Subcutaneous abdominal adipose tissue (tissue), 5 donors: Measurements from ENCODE around the gene IFNL3.
"Not testable (repeated sequence)": the region's sequence is repeated elsewhere in the genome, so short reads cannot be mapped to it uniquely, and the experiment has no call there.

ENCODE experiments used
- H3K27ac ChIP-seq: one replicate; pipeline ENCODE4 v1.7.0; 2013; ENCODE audit warnings: low read depth, mild to moderate bottlenecking, inconsistent platforms, low read length, moderate library complexity
- H3K27me3 ChIP-seq, 5 donors: one replicate each; pipeline ENCODE4 v1.7.0; 2013; ENCODE audit warnings: low read length in 5 of 5, inconsistent platforms in 1 of 5; ENCODE audit not compliant: control insufficient read depth in 5 of 5, insufficient read depth in 4 of 5
- H3K36me3 ChIP-seq, 5 donors: one replicate each; pipeline ENCODE4 v1.7.0; 2013; ENCODE audit warnings: low read length in 5 of 5; ENCODE audit not compliant: control insufficient read depth in 5 of 5, insufficient read depth in 5 of 5
- H3K4me1 ChIP-seq, 5 donors: one replicate each; pipeline ENCODE4 v1.7.0; 2013; ENCODE audit warnings: low read length in 5 of 5, mild to moderate bottlenecking in 3 of 5, moderate library complexity in 1 of 5; ENCODE audit not compliant: control insufficient read depth in 5 of 5, insufficient read depth in 5 of 5
- H3K4me3 ChIP-seq, 5 donors: one replicate each; pipeline ENCODE4 v1.7.0; 2013; ENCODE audit warnings: low read length in 5 of 5, low read depth in 1 of 5
- H3K9ac ChIP-seq, 5 donors: one replicate each; pipeline ENCODE4 v1.7.0; 2013; ENCODE audit warnings: low read length in 5 of 5, mild to moderate bottlenecking in 4 of 5, moderate library complexity in 3 of 5
- H3K9me3 ChIP-seq, 5 donors: one replicate each; pipeline ENCODE4 v1.7.0; 2013; ENCODE audit warnings: low read length in 5 of 5; ENCODE audit not compliant: control insufficient read depth in 5 of 5
- donor health status: healthy.
- donor health status: healthy.
- donor health status: healthy.
- donor health status: healthy.
- donor health status: healthy.

The IFNL3 gene

DNA sequence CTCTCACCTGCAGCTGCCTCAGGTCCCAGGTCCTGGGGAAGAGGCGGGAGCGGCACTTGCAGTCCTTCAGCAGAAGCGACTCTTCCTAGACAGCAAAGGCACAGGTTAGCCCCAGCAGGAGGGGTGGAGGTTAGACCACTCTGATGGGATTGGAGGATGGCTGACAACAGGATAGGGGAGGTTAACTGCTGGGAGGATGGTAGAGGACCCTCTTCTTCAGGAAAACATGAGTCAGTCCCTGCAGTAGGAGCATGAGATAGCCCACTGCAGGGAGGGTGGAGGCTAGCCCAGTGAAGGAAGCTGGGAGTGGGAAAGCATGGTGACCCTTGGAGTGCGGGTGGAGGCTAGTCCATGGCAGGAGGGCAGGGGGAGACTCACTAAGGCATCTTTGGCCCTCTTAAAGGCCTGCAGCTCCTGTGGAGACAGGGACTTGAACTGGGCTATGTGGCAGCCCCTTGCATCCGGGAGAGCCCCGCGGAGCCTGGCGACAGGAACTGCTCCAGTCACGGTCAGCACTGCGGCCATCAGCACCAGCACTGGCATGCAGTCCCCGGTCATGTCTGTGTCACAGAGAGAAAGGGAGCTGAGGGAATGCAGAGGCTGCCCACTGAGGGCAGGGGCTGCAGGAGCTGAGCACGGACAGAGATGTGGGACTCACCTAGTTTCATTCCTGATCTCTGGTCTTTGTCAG, at the start of gene IFNL3:
IFNL3 (minus strand) TSS at position 597 of the 691 bp plus-strand sequence; CDS start at position 558, 39 bp downstream.
- H3K9ac ChIP-seq, H3K9me3 ChIP-seq, H3K4me3 ChIP-seq, H3K27ac ChIP-seq, H3K36me3 ChIP-seq: not testable (repeated sequence)
- Histone ChIP-seq H3K4me1 (peaks cover 0 to 22% (median 20%) of the 10 kb centered on the region in 5 donors), H3K27me3 (peaks cover 5 to 28% (median 17%) of the 10 kb centered on the region in 5 donors)

DNA sequence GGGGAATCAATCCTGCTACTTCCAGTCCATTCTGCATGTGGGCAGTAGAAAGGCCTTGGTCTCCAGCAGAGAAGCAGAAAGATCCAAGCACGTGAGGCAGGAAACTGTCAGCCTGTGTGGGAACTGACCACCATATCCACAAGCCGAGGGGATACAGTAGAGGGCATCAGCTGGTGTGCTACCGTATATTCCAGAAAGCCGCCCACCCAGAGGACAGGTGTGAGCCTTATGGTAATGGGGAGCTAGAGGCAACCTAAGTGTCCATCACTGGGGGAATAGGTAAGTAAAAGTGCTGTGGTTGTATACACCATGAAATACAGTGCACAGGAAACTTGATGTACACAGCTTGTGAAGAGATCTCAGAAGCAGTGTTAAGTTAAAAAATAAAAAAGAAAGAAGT, 48.6 kb upstream of the IFNL3 start:
- Histone ChIP-seq H3K27me3 (peaks cover 0 to 10% (median 4%) of the 10 kb centered on the region in 5 donors), H3K27ac (no peak overlapping the region)

GRCh38 chr19:39284032-39284431, 39.2 kb upstream of the IFNL3 start:
- peaks cover 0 to 24% (median 17%) of the 10 kb centered on the region in 5 donors for H3K9me3 ChIP-seq
- H3K4me1 ChIP-seq: no peaks in the 10 kb centered on the region
- H3K4me3 ChIP-seq: no peak overlapping the region
- no peak overlapping the region for H3K9ac ChIP-seq
- H3K36me3 ChIP-seq: no peaks in the 10 kb centered on the region
- H3K27me3 ChIP-seq: no peaks in the 10 kb centered on the region
- no peak overlapping the region for H3K27ac ChIP-seq

More for the DNA sequence above, 48.6 kb upstream of the IFNL3 start:
- H3K4me1 ChIP-seq: no peaks in the 10 kb centered on the region
- no peak overlapping the region for H3K9ac ChIP-seq
- H3K4me3 ChIP-seq: no peak overlapping the region
- H3K9me3 ChIP-seq: no peaks in the 10 kb centered on the region
- no peaks in the 10 kb centered on the region for H3K36me3 ChIP-seq

GRCh38 chr19:39282021-39282420, 37.2 kb upstream of the IFNL3 start:
- Histone ChIP-seq H3K9ac (no peak overlapping the region), H3K36me3 (no peaks in the 10 kb centered on the region), H3K27ac (no peak overlapping the region), H3K9me3 (peaks cover 0 to 18% (median 13%) of the 10 kb centered on the region in 5 donors), H3K4me3 (no peak overlapping the region), H3K27me3 (peaks cover 0 to 4% (median 0%) of the 10 kb centered on the region in 5 donors), H3K4me1 (no peaks in the 10 kb centered on the region)

- no peaks in the 10 kb centered on the region for H3K4me1 ChIP-seq
- H3K4me3 ChIP-seq: no peak overlapping the region
- H3K36me3 ChIP-seq: no peaks in the 10 kb centered on the region
- no peak overlapping the region for H3K9ac ChIP-seq
- peaks cover 0 to 4% (median 0%) of the 10 kb centered on the region in 5 donors for H3K27me3 ChIP-seq
- no peak overlapping the region for H3K27ac ChIP-seq
- peaks cover 0 to 13% (median 10%) of the 10 kb centered on the region in 5 donors for H3K9me3 ChIP-seq
These were observed 32.8 kb upstream of the IFNL3 start for GRCh38 chr19:39277598-39277997.

DNA sequence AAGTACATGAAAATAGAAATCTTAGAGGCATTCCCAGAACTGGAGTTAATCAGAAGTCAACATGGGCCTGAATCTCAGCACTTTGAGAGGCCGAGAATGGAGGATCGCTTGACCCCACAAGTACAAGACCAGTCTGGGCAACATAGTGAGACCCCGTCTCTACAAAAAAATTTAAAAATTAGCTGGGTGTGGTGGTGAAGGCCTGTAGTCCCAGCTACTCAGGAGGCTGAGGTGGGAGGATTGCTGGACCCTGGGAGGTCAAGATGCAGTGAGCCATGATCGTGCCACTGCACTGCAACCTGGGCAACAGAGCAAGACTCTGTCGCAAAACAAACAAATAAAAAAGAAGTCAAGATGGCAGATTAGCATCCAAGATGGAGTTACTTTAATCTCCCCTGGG, 31.9 kb upstream of the IFNL3 start:
- peaks cover 0 to 7% (median 5%) of the 10 kb centered on the region in 5 donors for H3K9me3 ChIP-seq
- H3K27me3 ChIP-seq: peaks cover 0 to 4% (median 0%) of the 10 kb centered on the region in 5 donors
- H3K36me3 ChIP-seq: no peaks in the 10 kb centered on the region
- no peak overlapping the region for H3K27ac ChIP-seq
- no peak overlapping the region for H3K4me3 ChIP-seq
- no peak overlapping the region for H3K9ac ChIP-seq
- no peaks in the 10 kb centered on the region for H3K4me1 ChIP-seq

DNA sequence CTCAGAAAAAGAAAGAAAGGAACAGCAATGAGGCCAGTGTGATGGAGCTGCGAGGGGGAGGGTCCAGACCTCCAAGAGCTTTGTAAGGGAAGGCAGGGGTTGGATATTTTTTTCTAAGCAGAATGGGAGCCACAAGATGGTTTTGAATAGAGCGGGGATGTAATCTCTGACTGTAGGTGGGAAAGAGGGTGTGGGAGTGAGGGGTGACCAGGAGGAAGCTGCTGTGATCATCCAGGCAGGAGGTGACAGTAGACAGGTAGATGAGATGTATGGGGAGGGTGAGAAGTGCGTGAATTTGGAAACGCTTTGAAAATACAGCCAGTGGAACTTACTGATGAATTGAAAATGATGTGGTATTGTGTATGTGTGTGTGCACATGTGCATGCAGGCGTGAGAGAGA, 30.8 kb upstream of the IFNL3 start:
- Histone ChIP-seq H3K36me3 (no peaks in the 10 kb centered on the region), H3K9ac (no peak overlapping the region), H3K4me3 (no peak overlapping the region), H3K9me3 (no peaks in the 10 kb centered on the region), H3K27ac (no peak overlapping the region), H3K27me3 (peaks cover 0 to 10% (median 3%) of the 10 kb centered on the region in 5 donors), H3K4me1 (no peaks in the 10 kb centered on the region)

DNA sequence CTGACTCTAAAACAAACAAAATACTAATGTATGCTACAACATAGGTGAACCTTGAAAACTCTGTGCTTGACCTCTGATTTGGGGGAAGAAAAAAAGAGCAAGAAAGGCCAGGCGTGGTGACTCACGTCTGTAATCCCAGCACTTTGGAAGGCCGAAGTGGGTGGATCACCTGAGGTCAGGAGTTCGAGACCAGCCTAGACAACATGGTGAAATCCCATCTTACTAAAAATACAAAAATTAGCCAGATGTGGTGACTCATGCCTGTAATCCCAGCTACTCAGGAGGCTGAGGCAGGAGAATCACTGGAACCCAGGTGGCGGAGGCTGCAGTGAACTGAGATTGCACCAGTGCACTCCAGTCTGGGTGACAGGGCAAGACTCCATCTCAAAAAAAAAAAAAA, 29.1 kb upstream of the IFNL3 start:
- H3K9ac ChIP-seq, H3K4me3 ChIP-seq, H3K36me3 ChIP-seq, H3K4me1 ChIP-seq, H3K27ac ChIP-seq, H3K9me3 ChIP-seq: not testable (repeated sequence)
- H3K27me3 ChIP-seq: peaks cover under 1 to 16% (median 8%) of the 10 kb centered on the region in 5 donors

- H3K27ac ChIP-seq: no peak overlapping the region
These were observed 25.4 kb upstream of the IFNL3 start for GRCh38 chr19:39270036-39270871.

DNA sequence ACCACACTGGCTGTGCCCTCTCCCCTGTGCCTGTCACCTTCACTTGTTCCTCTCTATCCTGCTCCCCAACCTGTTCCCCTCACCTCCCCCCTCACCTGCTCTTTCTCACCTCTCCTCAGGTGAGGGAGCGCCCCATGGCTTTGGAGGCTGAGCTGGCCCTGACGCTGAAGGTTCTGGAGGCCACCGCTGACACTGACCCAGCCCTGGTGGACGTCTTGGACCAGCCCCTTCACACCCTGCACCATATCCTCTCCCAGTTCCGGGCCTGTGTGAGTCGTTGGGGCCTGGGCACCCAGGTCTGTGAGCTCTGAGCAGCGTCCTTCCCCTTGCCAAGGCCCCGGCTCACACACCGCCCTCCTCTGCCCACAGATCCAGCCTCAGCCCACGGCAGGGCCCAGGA, 24.6 kb upstream of the IFNL3 start:
- H3K36me3 ChIP-seq, H3K9me3 ChIP-seq, H3K4me3 ChIP-seq, H3K9ac ChIP-seq, H3K27ac ChIP-seq: not testable (repeated sequence)
- Histone ChIP-seq H3K27me3 (peaks cover 17 to 29% (median 19%) of the 10 kb centered on the region in 5 donors), H3K4me1 (peaks cover 0 to 12% (median 12%) of the 10 kb centered on the region in 5 donors)

More at GRCh38 chr19:39270036-39270871, 25.4 kb upstream of the IFNL3 start:
- H3K27me3 ChIP-seq: peaks cover 8 to 20% (median 12%) of the 10 kb centered on the region in 5 donors
- no peaks in the 10 kb centered on the region for H3K36me3 ChIP-seq
- no peaks in the 10 kb centered on the region for H3K9me3 ChIP-seq
- no peak overlapping the region for H3K4me3 ChIP-seq
- peaks cover 0 to 4% (median 4%) of the 10 kb centered on the region in 5 donors for H3K4me1 ChIP-seq
- no peak overlapping the region for H3K9ac ChIP-seq
